Testis (tissue), 3 donors: ENCODE results near the gene PSMC3IP. TPM values are rescaled to one million over a fixed set of nuclear protein-coding genes. Genes with fewer than 3 reads are reported as not detected.

ENCODE experiments used
- DNase-seq: peaks from one replicate; pipeline ENCODE4 v3.0.0-alpha.2; 2019
- H3K27ac ChIP-seq, 2 donors: fragments of 200-600 bp; sonication (generic); one replicate each; pipeline ENCODE4 v1.5.1; 2019
- H3K27me3 ChIP-seq: fragments of 200-600 bp; sonication (generic); one replicate; pipeline ENCODE4 v1.5.1; 2019
- H3K36me3 ChIP-seq: fragments of 200-600 bp; sonication (generic); one replicate; pipeline ENCODE4 v1.5.1; 2017; ENCODE audit warnings: low read depth; ENCODE audit errors: missing control alignments
- H3K4me1 ChIP-seq: fragments of 200-600 bp; sonication (generic); one replicate; pipeline ENCODE4 v1.5.1; 2019
- H3K4me3 ChIP-seq, 2 donors: fragments of 200-600 bp; sonication (generic); one replicate each; pipeline ENCODE4 v1.5.1; 2017 to 2019
- H3K9me3 ChIP-seq: fragments of 200-600 bp; sonication (generic); one replicate; pipeline ENCODE4 v1.5.1; 2017
- POLR2A ChIP-seq: fragments of 450-650 bp; IDR thresholded peaks from one replicate; pipeline ENCODE4 v1.6.1; 2017; ENCODE audit warnings: antibody characterized with exemption, mild to moderate bottlenecking, moderate library complexity
- WGBS, 2 donors: methylation state at CpG; one replicate each; pipeline ENCODE4 v1.1.5; 2018; 5-methylcytosine and 5-hydroxymethylcytosine counted together
- intact Hi-C: fragments of 100-400 bp; cut with DNase I; formaldehyde crosslinking; loops from one replicate; pipeline ENCODE4 v1.15.1; 2023; ENCODE audit warnings: low total_unique reads
- polyA plus RNA-seq: library from polyadenylated mRNA; stranded (reverse); fragments of 350-450 nt; fragmentation: Illumina TruSeq; extraction: RNeasy Lipid Tissue Mini Kit (QIAGEN cat#74804); gene quantifications from one replicate; pipeline ENCODE4 v1.2.3, GENCODE V29; 2014; ENCODE audit warnings: low read depth, low replicate concordance; ENCODE audit not compliant: insufficient read depth
- total RNA-seq, 2 donors: library from RNA; depleted of rRNA; stranded (reverse); fragments of >200 nt; gene quantifications; one replicate each; pipeline ENCODE4 v1.2.3, GENCODE V29; 2016
- TF ChIP-seq, protein P1 (sequence below), 3 experiments: fragments of 450-650 bp in 2 of 3; fragments of 200-600 bp in 1 of 3; sonication (generic) in 1 of 3; IDR thresholded peaks; one replicate each; pipeline ENCODE4 v1.5.1; 2016 to 2019; ENCODE audit warnings: antibody characterized with exemption in 3 of 3, mild to moderate bottlenecking in 2 of 3, moderate library complexity in 1 of 3

PSMC3IP gene
- total and polyA plus RNA-seq, 3 donors from 2014 or later, result 17.2 to 45.3 (median 27.2) TPM

- Histone ChIP-seq H3K36me3 (no peaks in the 10 kb centered on the region), H3K27ac (peak overlapping the region; percentile 39 to 79), H3K4me1 (peaks cover 27% of the 10 kb centered on the region), H3K4me3 (peak overlapping the region; percentile 89 to 95), H3K27me3 (no peaks in the 10 kb centered on the region), H3K9me3 (no peaks in the 10 kb centered on the region)
- 20 to 66% methylated on average over 1 to 14 of the region's 14 CpGs for WGBS, 2 donors
- no peak for TF ChIP-seq POLR2A
- TF ChIP-seq, protein P1, sequence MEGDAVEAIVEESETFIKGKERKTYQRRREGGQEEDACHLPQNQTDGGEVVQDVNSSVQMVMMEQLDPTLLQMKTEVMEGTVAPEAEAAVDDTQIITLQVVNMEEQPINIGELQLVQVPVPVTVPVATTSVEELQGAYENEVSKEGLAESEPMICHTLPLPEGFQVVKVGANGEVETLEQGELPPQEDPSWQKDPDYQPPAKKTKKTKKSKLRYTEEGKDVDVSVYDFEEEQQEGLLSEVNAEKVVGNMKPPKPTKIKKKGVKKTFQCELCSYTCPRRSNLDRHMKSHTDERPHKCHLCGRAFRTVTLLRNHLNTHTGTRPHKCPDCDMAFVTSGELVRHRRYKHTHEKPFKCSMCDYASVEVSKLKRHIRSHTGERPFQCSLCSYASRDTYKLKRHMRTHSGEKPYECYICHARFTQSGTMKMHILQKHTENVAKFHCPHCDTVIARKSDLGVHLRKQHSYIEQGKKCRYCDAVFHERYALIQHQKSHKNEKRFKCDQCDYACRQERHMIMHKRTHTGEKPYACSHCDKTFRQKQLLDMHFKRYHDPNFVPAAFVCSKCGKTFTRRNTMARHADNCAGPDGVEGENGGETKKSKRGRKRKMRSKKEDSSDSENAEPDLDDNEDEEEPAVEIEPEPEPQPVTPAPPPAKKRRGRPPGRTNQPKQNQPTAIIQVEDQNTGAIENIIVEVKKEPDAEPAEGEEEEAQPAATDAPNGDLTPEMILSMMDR (IDR thresholded peaks at IDR 0.05), result no peak
- intact Hi-C loops, result no loop called here
- no peak for DNase-seq
Observed at GRCh38 chr17:42563143-42563509, 14.4 kb downstream of the PSMC3IP start.

GRCh38 chr17:42562388-42563142 lies 15.0 kb downstream of the PSMC3IP start:
- Histone ChIP-seq H3K27ac (peak overlapping the region; percentile 76 to 79), H3K9me3 (no peaks in the 10 kb centered on the region), H3K36me3 (no peaks in the 10 kb centered on the region), H3K27me3 (no peaks in the 10 kb centered on the region), H3K4me3 (peak overlapping the region; percentile 89 to 95), H3K4me1 (peaks cover 22% of the 10 kb centered on the region)
- intact Hi-C loops, result no loop called here
- DNase-seq, result no peak
- 3 to 4% methylated on average over 9 to 47 of the region's 48 CpGs for whole genome bisulfite sequencing, 2 donors
- TF ChIP-seq, protein P1 (IDR thresholded peaks at IDR 0.05), result no peak
- TF ChIP-seq POLR2A, result no peak

DNA sequence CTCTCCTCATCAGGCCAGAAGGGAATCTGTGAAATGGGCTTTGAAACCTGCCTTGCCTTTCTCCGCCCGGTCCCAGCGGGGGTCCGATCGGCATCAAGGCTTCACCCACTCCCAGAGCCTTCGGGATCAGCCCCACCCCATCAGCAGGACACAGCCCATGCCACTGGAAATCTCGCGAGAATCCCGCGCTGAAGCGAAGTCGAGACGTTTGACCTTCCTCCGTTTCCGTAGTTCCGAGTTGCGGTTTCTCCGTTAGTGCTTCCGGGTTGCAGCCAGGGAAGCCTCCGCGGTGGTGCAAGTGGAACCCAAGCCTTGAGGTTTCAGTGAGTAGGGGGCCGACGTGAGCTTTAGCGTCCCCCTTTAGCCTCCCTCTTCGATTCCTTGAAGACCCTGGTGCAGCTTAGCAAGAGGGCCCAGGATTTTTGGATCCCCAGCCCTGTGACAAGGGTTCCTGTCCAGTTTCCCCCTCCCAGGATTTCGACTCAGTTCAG lies 15.6 kb downstream of the PSMC3IP start, which contains the start of gene COASY:
Gene COASY, plus strand, starts transcription at position 252 of the 491 bp plus-strand sequence. CDS start 475 bp downstream, outside the sequence.
- no peaks in the 10 kb centered on the region for H3K9me3 ChIP-seq
- WGBS, 2 donors, result 0 to 1% methylated on average over 17 to 26 of the region's 26 CpGs

DNA sequence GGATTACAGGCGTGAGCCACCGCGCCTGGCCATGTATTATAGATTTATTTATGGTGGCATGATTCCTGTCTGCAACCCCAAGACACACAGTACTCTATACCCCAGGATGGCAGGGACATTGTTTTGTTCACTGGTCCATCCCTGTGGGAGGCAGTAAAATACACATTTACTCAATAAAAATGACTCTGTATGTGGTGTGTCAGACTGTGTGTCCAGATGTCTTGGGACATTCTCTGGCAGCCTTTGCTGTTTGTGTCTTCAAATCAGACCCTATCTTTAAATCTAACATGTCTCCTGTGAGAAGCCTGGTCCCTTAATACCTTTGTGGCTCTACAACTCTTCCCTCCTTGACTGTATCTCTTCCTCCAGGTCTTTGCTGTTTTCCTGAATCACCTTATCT lies 17.3 kb downstream of the PSMC3IP start:
- Histone ChIP-seq H3K27ac (no peak overlapping the region), H3K9me3 (no peaks in the 10 kb centered on the region)
- intact Hi-C loops, result no loop called here

More for the DNA sequence above, 15.6 kb downstream of the PSMC3IP start, which contains the start of gene COASY:
- peak; percentile 97 for DNase-seq
- Histone ChIP-seq H3K4me3 (peak within 1 kb of the TSS; percentile 89 to 95), H3K36me3 (no peaks in the 10 kb centered on the region), H3K27me3 (no peaks in the 10 kb centered on the region), H3K27ac (peak within 1 kb of the TSS; percentile 76 to 79), H3K4me1 (peaks cover 21% of the 10 kb centered on the region)
- intact Hi-C loops, result no loop called here
- TF ChIP-seq POLR2A, result no peak
- TF ChIP-seq, protein P1 (IDR thresholded peaks at IDR 0.05), result peak in 1 of 3 experiments; percentile 12

More for the DNA sequence above, 17.3 kb downstream of the PSMC3IP start:
- Histone ChIP-seq H3K27me3 (no peaks in the 10 kb centered on the region), H3K36me3 (no peaks in the 10 kb centered on the region), H3K4me1 (peaks cover 20% of the 10 kb centered on the region), H3K4me3 (no peak overlapping the region)
- TF ChIP-seq POLR2A, result no peak
- TF ChIP-seq, protein P1 (IDR thresholded peaks at IDR 0.05), result no peak
- WGBS, 2 donors, result 91% methylated on average over 3 of the region's 3 CpGs
- no peak for DNase-seq
